Vagina (tissue), 2 donors: ENCODE measurements around the gene GAL3ST2. TPM values are rescaled to one million over a fixed set of nuclear protein-coding genes. Genes with fewer than 3 reads are reported as not detected.
"Not testable (repeated sequence)": the region's sequence is repeated elsewhere in the genome, so short reads cannot be mapped to it uniquely, and the experiment has no call there.

Source experiments
- DNase-seq, 2 donors: peaks; one replicate each; pipeline ENCODE4 v3.0.0-alpha.2; 2017; ENCODE audit errors: extremely low spot score in 2 of 2
- H3K27ac ChIP-seq: fragments of 200-600 bp; sonication (generic); one replicate; pipeline ENCODE4 v1.5.1; 2019
- H3K27me3 ChIP-seq: fragments of 200-600 bp; sonication (generic); one replicate; pipeline ENCODE4 v1.5.1; 2019
- H3K36me3 ChIP-seq, 2 donors: fragments of 200-600 bp; sonication (generic); one replicate each; pipeline ENCODE4 v1.5.1; 2017 to 2019
- H3K4me1 ChIP-seq: fragments of 200-600 bp; sonication (generic); one replicate; pipeline ENCODE4 v1.5.1; 2019
- H3K4me3 ChIP-seq, 2 donors: fragments of 200-600 bp; sonication (generic); 1 replicate in 1 of 2; 2 replicates in 1 of 2; pipeline ENCODE4 v1.5.1; 2016 to 2019
- H3K9me3 ChIP-seq: fragments of 200-600 bp; sonication (generic); one replicate; pipeline ENCODE4 v1.5.1; 2019
- POLR2A ChIP-seq, 2 donors: fragments of 450-650 bp; IDR thresholded peaks; one replicate each; pipeline ENCODE4 v1.6.1; 2017; ENCODE audit warnings: antibody characterized with exemption in 2 of 2, mild to moderate bottlenecking in 2 of 2, moderate library complexity in 2 of 2
- POLR2AphosphoS5 ChIP-seq, 2 donors: sonication (generic); formaldehyde crosslinking; IDR thresholded peaks; one replicate each; pipeline ENCODE4 v1.9.0; 2017; ENCODE audit warnings: antibody characterized with exemption in 2 of 2, mild to moderate bottlenecking in 2 of 2, low read depth in 1 of 2; ENCODE audit not compliant: insufficient read depth in 1 of 2
- intact Hi-C: fragments of 100-400 bp; cut with DNase I; formaldehyde crosslinking; loops from one replicate; pipeline ENCODE4 v1.15.1; 2023
- total RNA-seq: library from RNA; depleted of rRNA; stranded (reverse); fragments of >200 nt; gene quantifications from one replicate; pipeline ENCODE4 v1.2.3, GENCODE V29; 2016
- TF ChIP-seq, protein P1 (sequence below), 3 experiments: fragments of 450-650 bp in 2 of 3; fragments of 200-600 bp in 1 of 3; sonication (generic) in 1 of 3; IDR thresholded peaks; one replicate each; pipeline ENCODE4 v1.5.1; 2017 to 2019; ENCODE audit warnings: antibody characterized with exemption in 3 of 3, mild to moderate bottlenecking in 2 of 3, moderate library complexity in 2 of 3

GAL3ST2 gene
- total RNA-seq, 1 donor from 2014 or later, result 0.98 TPM

DNA sequence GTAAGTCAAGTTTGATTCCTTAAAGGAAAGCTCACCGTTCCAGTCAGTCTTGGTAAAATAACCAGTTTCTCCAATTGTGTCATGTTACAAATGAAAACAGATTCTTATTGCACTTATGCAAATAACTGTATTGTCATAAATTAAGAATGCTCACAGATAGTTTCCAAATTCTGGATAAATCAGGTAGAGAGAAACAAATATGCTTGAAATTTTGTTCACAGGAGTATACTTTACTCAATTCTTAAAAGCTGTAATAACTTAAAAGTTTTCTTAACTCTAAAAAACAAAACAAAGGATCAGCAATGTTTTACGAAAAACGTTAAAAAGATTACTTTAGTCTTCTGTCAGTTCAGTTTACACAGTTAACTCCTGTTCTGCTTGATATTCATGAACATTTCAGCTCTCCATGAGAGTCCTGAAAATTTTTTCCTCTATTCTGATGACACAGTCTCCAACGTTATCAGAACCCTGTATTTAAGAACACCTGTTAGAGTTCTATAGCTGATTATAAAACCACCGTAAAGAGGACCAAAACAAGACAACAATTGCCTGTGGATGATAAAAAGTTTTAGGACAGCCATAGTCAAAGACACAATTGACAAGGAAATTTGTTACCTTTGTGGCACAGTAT is 4.4 kb downstream of the GAL3ST2 start:
- no peaks in the 10 kb centered on the region for H3K4me1 ChIP-seq
- no peak overlapping the region for H3K27ac ChIP-seq
- intact Hi-C loops, result no loop called here
- TF ChIP-seq POLR2AphosphoS5 (IDR thresholded peaks at IDR 0.05; ENCODE audit: insufficient read depth in 1 of 2, low read depth in 1 of 2) (no peak), POLR2A (IDR thresholded peaks at IDR 0.05) (no peak)
- TF ChIP-seq, protein P1, sequence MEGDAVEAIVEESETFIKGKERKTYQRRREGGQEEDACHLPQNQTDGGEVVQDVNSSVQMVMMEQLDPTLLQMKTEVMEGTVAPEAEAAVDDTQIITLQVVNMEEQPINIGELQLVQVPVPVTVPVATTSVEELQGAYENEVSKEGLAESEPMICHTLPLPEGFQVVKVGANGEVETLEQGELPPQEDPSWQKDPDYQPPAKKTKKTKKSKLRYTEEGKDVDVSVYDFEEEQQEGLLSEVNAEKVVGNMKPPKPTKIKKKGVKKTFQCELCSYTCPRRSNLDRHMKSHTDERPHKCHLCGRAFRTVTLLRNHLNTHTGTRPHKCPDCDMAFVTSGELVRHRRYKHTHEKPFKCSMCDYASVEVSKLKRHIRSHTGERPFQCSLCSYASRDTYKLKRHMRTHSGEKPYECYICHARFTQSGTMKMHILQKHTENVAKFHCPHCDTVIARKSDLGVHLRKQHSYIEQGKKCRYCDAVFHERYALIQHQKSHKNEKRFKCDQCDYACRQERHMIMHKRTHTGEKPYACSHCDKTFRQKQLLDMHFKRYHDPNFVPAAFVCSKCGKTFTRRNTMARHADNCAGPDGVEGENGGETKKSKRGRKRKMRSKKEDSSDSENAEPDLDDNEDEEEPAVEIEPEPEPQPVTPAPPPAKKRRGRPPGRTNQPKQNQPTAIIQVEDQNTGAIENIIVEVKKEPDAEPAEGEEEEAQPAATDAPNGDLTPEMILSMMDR (IDR thresholded peaks at IDR 0.05), result no peak
- H3K27me3 ChIP-seq, result no peaks in the 10 kb centered on the region
- H3K4me3 ChIP-seq, result no peak overlapping the region
- DNase-seq, result no peak
- no peaks in the 10 kb centered on the region for H3K36me3 ChIP-seq
- no peaks in the 10 kb centered on the region for H3K9me3 ChIP-seq

GRCh38 chr2:241782053-241782452 is 5.4 kb downstream of the GAL3ST2 start:
- H3K36me3 ChIP-seq, intact Hi-C loops, H3K27me3 ChIP-seq, H3K9me3 ChIP-seq, DNase-seq, H3K4me1 ChIP-seq, H3K4me3 ChIP-seq, H3K27ac ChIP-seq: not testable (repeated sequence)

- H3K27me3 ChIP-seq, result no peaks in the 10 kb centered on the region
- no peaks in the 10 kb centered on the region for H3K4me1 ChIP-seq
- no peak for TF ChIP-seq POLR2A (IDR thresholded peaks at IDR 0.05)
- TF ChIP-seq POLR2AphosphoS5 (IDR thresholded peaks at IDR 0.05; ENCODE audit: insufficient read depth in 1 of 2, low read depth in 1 of 2), result no peak
- TF ChIP-seq, protein P1 (IDR thresholded peaks at IDR 0.05), result no peak
- intact Hi-C loops, result no loop called here
- no peak for DNase-seq
- no peak overlapping the region for H3K4me3 ChIP-seq
- no peaks in the 10 kb centered on the region for H3K9me3 ChIP-seq
- H3K36me3 ChIP-seq, result no peaks in the 10 kb centered on the region
- no peak overlapping the region for H3K27ac ChIP-seq
Observed at GRCh38 chr2:241788135-241788534, 11.5 kb downstream of the GAL3ST2 start.

DNA sequence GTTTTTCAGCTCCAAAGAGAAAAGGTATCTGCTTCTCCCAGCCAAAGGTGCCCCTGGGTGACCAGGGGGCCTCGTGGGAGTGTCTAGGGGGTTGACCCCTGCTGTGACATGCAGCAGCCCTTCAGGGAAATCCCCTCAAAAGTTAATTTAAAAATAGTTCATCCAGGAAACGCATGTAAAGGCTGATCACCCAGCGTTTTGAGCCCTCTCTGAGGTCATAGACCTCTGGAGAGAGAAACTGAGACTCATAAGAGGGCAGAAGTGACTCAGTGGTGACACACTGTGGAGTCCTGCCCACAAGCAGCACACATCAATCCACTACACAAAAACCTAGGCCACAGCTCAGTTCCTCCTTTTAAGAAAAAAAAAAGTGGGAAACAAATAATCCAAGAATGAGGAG is 11.9 kb downstream of the GAL3ST2 start:
- H3K4me1 ChIP-seq, result no peaks in the 10 kb centered on the region
- no peak for DNase-seq
- H3K27me3 ChIP-seq, result no peaks in the 10 kb centered on the region
- H3K27ac ChIP-seq, result no peak overlapping the region
- intact Hi-C loops, result no loop called here
- TF ChIP-seq, protein P1 (IDR thresholded peaks at IDR 0.05), result no peak
- TF ChIP-seq POLR2AphosphoS5 (IDR thresholded peaks at IDR 0.05; ENCODE audit: insufficient read depth in 1 of 2, low read depth in 1 of 2) (no peak), POLR2A (IDR thresholded peaks at IDR 0.05) (no peak)
- no peaks in the 10 kb centered on the region for H3K36me3 ChIP-seq
- H3K9me3 ChIP-seq, result no peaks in the 10 kb centered on the region
- no peak overlapping the region for H3K4me3 ChIP-seq

DNA sequence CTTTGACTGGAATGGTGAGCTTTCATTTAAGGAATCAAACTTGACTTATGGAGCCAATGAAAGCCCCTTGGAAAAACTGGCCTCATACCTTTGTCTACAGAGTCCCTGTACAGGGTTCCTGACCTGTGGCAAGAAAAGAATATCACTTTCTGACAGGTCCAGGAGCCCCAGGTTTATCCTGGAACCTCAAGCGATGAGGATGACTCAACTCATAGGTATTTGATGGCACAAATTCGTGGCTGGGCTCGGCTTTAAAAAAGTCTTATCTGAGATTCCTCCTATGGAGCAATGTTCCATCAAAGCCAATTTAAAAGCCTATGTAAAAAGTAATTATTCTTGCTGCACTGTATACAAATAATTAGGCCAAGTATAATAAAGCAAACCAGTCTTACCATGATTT is 14.8 kb downstream of the GAL3ST2 start:
- H3K4me1 ChIP-seq, H3K27me3 ChIP-seq, H3K36me3 ChIP-seq, intact Hi-C loops, DNase-seq, H3K9me3 ChIP-seq, H3K27ac ChIP-seq, H3K4me3 ChIP-seq: not testable (repeated sequence)

GRCh38 chr2:241793385-241793784 is 16.8 kb downstream of the GAL3ST2 start:
- intact Hi-C loops, result no loop called here
- Histone ChIP-seq H3K27ac (no peak overlapping the region), H3K27me3 (no peaks in the 10 kb centered on the region), H3K9me3 (no peaks in the 10 kb centered on the region), H3K4me1 (no peaks in the 10 kb centered on the region), H3K4me3 (no peak overlapping the region), H3K36me3 (no peaks in the 10 kb centered on the region)
- no peak for DNase-seq
- TF ChIP-seq, protein P1 (IDR thresholded peaks at IDR 0.05), result no peak
- TF ChIP-seq POLR2A (IDR thresholded peaks at IDR 0.05) (no peak), POLR2AphosphoS5 (IDR thresholded peaks at IDR 0.05; ENCODE audit: insufficient read depth in 1 of 2, low read depth in 1 of 2) (no peak)
